Uterus (tissue), 4 donors: ENCODE data around the gene TFAP2B. TPM values are rescaled to one million over a fixed set of nuclear protein-coding genes. Genes with fewer than 3 reads are reported as not detected.

ENCODE experiments used
- DNase-seq, 2 donors: peaks; one replicate each; pipeline ENCODE4 v3.0.0-alpha.2; 2019 to 2020
- H3K27ac ChIP-seq, 2 donors: fragments of 200-600 bp; sonication (generic); 1 replicate in 1 of 2; 2 replicates in 1 of 2; pipeline ENCODE4 v1.5.1; 2016 to 2018
- H3K27me3 ChIP-seq, 2 donors: fragments of 200-600 bp; sonication (generic); one replicate each; pipeline ENCODE4 v1.5.1; 2018 to 2019; ENCODE audit warnings: control low read depth in 1 of 2
- H3K36me3 ChIP-seq, 2 donors: fragments of 200-600 bp; sonication (generic); one replicate each; pipeline ENCODE4 v1.5.1; 2019; ENCODE audit warnings: control low read depth in 1 of 2
- H3K4me1 ChIP-seq, 2 donors: fragments of 200-600 bp; sonication (generic); one replicate each; pipeline ENCODE4 v1.5.1; 2018 to 2019; ENCODE audit warnings: control low read depth in 1 of 2
- H3K4me3 ChIP-seq, 2 donors: fragments of 200-600 bp; sonication (generic); 1 replicate in 1 of 2; 2 replicates in 1 of 2; pipeline ENCODE4 v1.5.1; 2018 to 2019; ENCODE audit warnings: mild to moderate bottlenecking in 1 of 2
- H3K9me3 ChIP-seq, 2 donors: fragments of 200-600 bp; sonication (generic); one replicate each; pipeline ENCODE4 v1.5.1; 2019; ENCODE audit warnings: control low read depth in 1 of 2
- CTCF ChIP-seq, 4 experiments: fragments of 200-600 bp in 2 of 4; fragments of 450-650 bp in 2 of 4; sonication (generic) in 2 of 4; IDR thresholded peaks; one replicate each; pipeline ENCODE4 v1.5.1; 2016 to 2019; ENCODE audit warnings: antibody characterized with exemption in 4 of 4, mild to moderate bottlenecking in 2 of 4, moderate library complexity in 1 of 4
- POLR2A ChIP-seq, 2 donors: fragments of 450-650 bp; IDR thresholded peaks; one replicate each; pipeline ENCODE4 v1.6.1; 2016; ENCODE audit warnings: antibody characterized with exemption in 2 of 2, mild to moderate bottlenecking in 1 of 2, moderate library complexity in 1 of 2
- intact Hi-C: fragments of 100-400 bp; cut with DNase I; formaldehyde crosslinking; loops from one replicate; pipeline ENCODE4 v1.15.1; 2023; ENCODE audit warnings: low total_unique reads
- total RNA-seq, 4 donors: library from RNA; depleted of rRNA in 3 of 4; stranded (reverse); fragments of >200 nt in 3 of 4; gene quantifications; one replicate each; pipeline versions ENCODE4 v1.1.0 to v1.2.4, GENCODE V29; 2014 to 2023
- donor health status: DM: yes; HTN: yes; CAD: no.

The TFAP2B gene
- total RNA-seq, 4 donors from 2014 or later = 0.41 TPM; not detected in 3

- no peak for TF ChIP-seq POLR2A (IDR thresholded peaks at IDR 0.05)
- no peak for TF ChIP-seq CTCF (IDR thresholded peaks at IDR 0.05)
- no peaks in the 10 kb centered on the region for H3K9me3 ChIP-seq
- no peaks in the 10 kb centered on the region for H3K4me1 ChIP-seq
- H3K27ac ChIP-seq = no peak overlapping the region
- peaks cover 4 to 86% of the 10 kb centered on the region in 2 donors for H3K27me3 ChIP-seq
- intact Hi-C loops = no loop called here
- H3K4me3 ChIP-seq = no peak overlapping the region
- no peak for DNase-seq
- H3K36me3 ChIP-seq = no peaks in the 10 kb centered on the region
Observed at GRCh38 chr6:50826803-50827202, 8.1 kb downstream of the TFAP2B start.

GRCh38 chr6:50829049-50829448 lies 10.4 kb downstream of the TFAP2B start:
- no peak overlapping the region for H3K4me3 ChIP-seq
- no peak for DNase-seq
- no peak for TF ChIP-seq CTCF (IDR thresholded peaks at IDR 0.05)
- no peak for TF ChIP-seq POLR2A (IDR thresholded peaks at IDR 0.05)
- H3K4me1 ChIP-seq = no peaks in the 10 kb centered on the region
- no peak overlapping the region for H3K27ac ChIP-seq
- intact Hi-C loops = no loop called here
- no peaks in the 10 kb centered on the region for H3K36me3 ChIP-seq
- H3K9me3 ChIP-seq = no peaks in the 10 kb centered on the region
- H3K27me3 ChIP-seq = peaks cover 4 to 72% of the 10 kb centered on the region in 2 donors

GRCh38 chr6:50829898-50830444 lies 11.3 kb downstream of the TFAP2B start:
- intact Hi-C loops = no loop called here
- no peak for DNase-seq
- Histone ChIP-seq H3K4me1 (no peaks in the 10 kb centered on the region), H3K36me3 (no peaks in the 10 kb centered on the region), H3K27me3 (peaks cover 4 to 63% of the 10 kb centered on the region in 2 donors), H3K27ac (no peak overlapping the region), H3K9me3 (no peaks in the 10 kb centered on the region), H3K4me3 (no peak overlapping the region)
- TF ChIP-seq POLR2A (IDR thresholded peaks at IDR 0.05) = no peak
- TF ChIP-seq CTCF (IDR thresholded peaks at IDR 0.05) = no peak

GRCh38 chr6:50831186-50831585 lies 12.5 kb downstream of the TFAP2B start:
- Histone ChIP-seq H3K4me1 (no peaks in the 10 kb centered on the region), H3K36me3 (no peaks in the 10 kb centered on the region), H3K27ac (no peak overlapping the region), H3K4me3 (no peak overlapping the region), H3K9me3 (no peaks in the 10 kb centered on the region), H3K27me3 (peaks cover 0 to 55% of the 10 kb centered on the region in 2 donors)
- intact Hi-C loops = no loop called here
- no peak for DNase-seq
- TF ChIP-seq CTCF (IDR thresholded peaks at IDR 0.05) = no peak
- no peak for TF ChIP-seq POLR2A (IDR thresholded peaks at IDR 0.05)

GRCh38 chr6:50832912-50833311 lies 14.2 kb downstream of the TFAP2B start:
- Histone ChIP-seq H3K36me3 (no peaks in the 10 kb centered on the region), H3K4me3 (no peak overlapping the region), H3K27me3 (peaks cover 0 to 49% of the 10 kb centered on the region in 2 donors), H3K9me3 (no peaks in the 10 kb centered on the region), H3K27ac (no peak overlapping the region), H3K4me1 (no peaks in the 10 kb centered on the region)
- no peak for TF ChIP-seq POLR2A (IDR thresholded peaks at IDR 0.05)
- TF ChIP-seq CTCF (IDR thresholded peaks at IDR 0.05) = no peak
- intact Hi-C loops = no loop called here
- DNase-seq = no peak
